Endothelial cell of umbilical vein (primary cell): ENCODE measurements around the gene ZDBF2. TPM values are rescaled to one million over a fixed set of nuclear protein-coding genes. Genes with fewer than 3 reads are reported as not detected.

Source experiments
- BruUV-seq: library from RNA; stranded (reverse); fragments of 400-500 nt; replicated peaks from 2 replicates; lab custom pipeline; 2021; lab: Mats Ljungman, UMichigan
- CTCF ChIA-PET: fragments of 300-600, 350-600 bp; sonication (Branson Sonifier 250); formaldehyde crosslinking; loops from one replicate; lab custom pipeline; 2021; ENCODE audit warnings: antibody characterized with exemption, inconsistent platforms; lab: Charles Lee
- POLR2A ChIA-PET: fragments of 300-600, 350-600 bp; sonication (Branson Sonifier 250); formaldehyde crosslinking; loops from one replicate; lab custom pipeline; 2021; ENCODE audit warnings: antibody characterized with exemption, inconsistent platforms; lab: Charles Lee
- DNase-seq: peaks from one replicate; pipeline ENCODE4 v3.0.0-alpha.2; 2011; ENCODE audit warnings: low read depth, low spot score
- FAIRE-seq: peaks from 2 replicates; lab custom pipeline; 2011; peaks lifted over from hg19 to GRCh38; lab: Jason Lieb, UNC
- H2AFZ ChIP-seq: 2 replicates; pipeline ENCODE4 v1.6.0; 2012; ENCODE audit warnings: low read depth, low read length, control low read depth, inconsistent platforms
- H3K27ac ChIP-seq: 2 replicates; pipeline ENCODE4 v1.5.1; 2011; ENCODE audit warnings: low read depth, mild to moderate bottlenecking, control low read depth, low read length, moderate library complexity; ENCODE audit not compliant: insufficient read depth
- H3K27me3 ChIP-seq, 2 experiments: 2 replicates each; pipeline versions ENCODE4 v1.6.0 to v1.6.1; 2011; ENCODE audit warnings: low read length in 2 of 2, mixed read lengths in 1 of 2; ENCODE audit not compliant: control insufficient read depth in 2 of 2, insufficient read depth in 2 of 2
- H3K36me3 ChIP-seq, 2 experiments: 2 replicates in 1 of 2; 3 replicates in 1 of 2; pipeline ENCODE4 v1.5.1; 2011; ENCODE audit warnings: low read length in 2 of 2, mild to moderate bottlenecking in 1 of 2, moderate library complexity in 1 of 2; ENCODE audit not compliant: control insufficient read depth in 2 of 2, insufficient read depth in 2 of 2; ENCODE audit errors: extremely low read depth in 1 of 2
- H3K4me1 ChIP-seq: 3 replicates; pipeline ENCODE4 v1.5.1; 2011; ENCODE audit warnings: mild to moderate bottlenecking, low read length; ENCODE audit not compliant: control insufficient read depth, insufficient read depth; ENCODE audit errors: extremely low read depth
- H3K4me2 ChIP-seq: 2 replicates; pipeline ENCODE4 v1.6.1; 2011; ENCODE audit warnings: low read length, control low read depth, mixed read lengths; ENCODE audit not compliant: insufficient read depth
- H3K4me3 ChIP-seq, 3 experiments: fragments of 200-600 bp in 1 of 3; sonication (generic), shearing (Covaris generic) in 1 of 3; replicated peaks in 1 of 3; 2 replicates each; pipeline ENCODE4 v1.5.1; 2011 to 2016; ENCODE audit warnings: control low read depth in 3 of 3, low read length in 3 of 3, mild to moderate bottlenecking in 2 of 3, inconsistent platforms in 1 of 3, low read depth in 1 of 3, moderate library complexity in 1 of 3; ENCODE audit not compliant: insufficient read depth in 1 of 3
- H3K79me2 ChIP-seq: 2 replicates; pipeline ENCODE4 v1.6.0; 2012; ENCODE audit warnings: low read length, inconsistent platforms; ENCODE audit not compliant: control insufficient read depth, insufficient read depth
- H3K9ac ChIP-seq: replicated peaks from 2 replicates; pipeline ENCODE3; 2011; ENCODE audit warnings: low read length, control low read depth; ENCODE audit not compliant: insufficient read depth; ENCODE audit errors: extremely low read depth
- H3K9me1 ChIP-seq: replicated peaks from 3 replicates; pipeline ENCODE4 v1.6.0; 2011; ENCODE audit warnings: mild to moderate bottlenecking, low read length; ENCODE audit not compliant: control insufficient read depth, insufficient read depth; ENCODE audit errors: extremely low read depth
- H3K9me3 ChIP-seq: replicated peaks from 2 replicates; pipeline ENCODE4 v1.5.1; 2012; ENCODE audit warnings: low read length, inconsistent platforms; ENCODE audit not compliant: control insufficient read depth, insufficient read depth
- H4K20me1 ChIP-seq: replicated peaks from 2 replicates; pipeline ENCODE3; 2011; ENCODE audit warnings: mild to moderate bottlenecking, low read length; ENCODE audit not compliant: control insufficient read depth, insufficient read depth; ENCODE audit errors: extremely low read depth
- EZH2 ChIP-seq: IDR thresholded peaks from 2 replicates; pipeline ENCODE4 v1.6.1; 2012; ENCODE audit warnings: borderline replicate concordance, low read depth, mild to moderate bottlenecking, moderate library complexity, low read length, inconsistent platforms; ENCODE audit not compliant: severe bottlenecking
- FOS ChIP-seq: IDR thresholded peaks from 2 replicates; pipeline ENCODE4 v1.6.1; 2011; ENCODE audit warnings: mild to moderate bottlenecking, low read length, moderate library complexity, borderline replicate concordance; ENCODE audit not compliant: insufficient read depth
- GATA2 ChIP-seq: IDR thresholded peaks from 2 replicates; pipeline ENCODE4 v1.7.0; 2011; ENCODE audit warnings: low read depth, mild to moderate bottlenecking, moderate library complexity, mixed read lengths, low read length; ENCODE audit not compliant: insufficient read length, insufficient read depth
- JUN ChIP-seq: IDR thresholded peaks from 2 replicates; pipeline ENCODE4 v1.6.1; 2011; ENCODE audit warnings: borderline replicate concordance, low read depth; ENCODE audit not compliant: insufficient read length, insufficient read depth
- MYC ChIP-seq: IDR thresholded peaks from one replicate; pipeline ENCODE4 v1.6.1; 2011; ENCODE audit warnings: mild to moderate bottlenecking, low read depth, low read length
- POLR2A ChIP-seq: IDR thresholded peaks from 2 replicates; pipeline ENCODE4 v1.6.1; 2012; ENCODE audit warnings: low read depth, mild to moderate bottlenecking, control low read depth, low read length
- POLR2AphosphoS5 ChIP-seq: IDR thresholded peaks from 2 replicates; pipeline ENCODE4 v1.6.1; 2012; ENCODE audit warnings: low read depth, mild to moderate bottlenecking, control low read depth, low read length, moderate library complexity; ENCODE audit not compliant: insufficient read depth
- dilution Hi-C: fragments of 300-500 bp; cut with MboI; formaldehyde crosslinking; loops from one replicate; pipeline ENCODE4 v1.15.0; 2019; ENCODE audit warnings: low sequenced_read_pairs; ENCODE audit not compliant: extremely low pct_ligation_motif_present
- intact Hi-C: fragments of 100-400 bp; cut with micrococcal nuclease; formaldehyde crosslinking; loops from one replicate; pipeline ENCODE4 v1.10.0; 2022
- polyA plus RNA-seq, 4 experiments: library from polyadenylated mRNA; depleted of rRNA in 3 of 4; stranded (reverse) in 3 of 4; unstranded in 1 of 4; fragments of >200 nt; gene quantifications; 2 replicates each; pipeline versions ENCODE4 v1.2.1 to v1.2.3, GENCODE V29; 2011 to 2012; ENCODE audit warnings: missing spikeins in 1 of 4
- total RNA-seq: library from RNA; stranded (reverse); gene quantifications from 2 replicates; pipeline ENCODE4 v1.2.3, GENCODE V29; 2021
- TF ChIP-seq, protein P1 (sequence below): IDR thresholded peaks from 2 replicates; pipeline ENCODE4 v1.6.1; 2011; ENCODE audit not compliant: insufficient read depth, insufficient read length
- TF ChIP-seq, protein P2 (sequence below), 2 donors: IDR thresholded peaks; 1 replicate in 1 of 2; 2 replicates in 1 of 2; pipeline ENCODE4 v1.5.1; 2011; ENCODE audit warnings: low read length in 2 of 2, mild to moderate bottlenecking in 2 of 2, moderate library complexity in 2 of 2, control low read depth in 1 of 2, inconsistent platforms in 1 of 2, low read depth in 1 of 2; ENCODE audit not compliant: insufficient read depth in 1 of 2; ENCODE audit errors: extremely low read depth in 1 of 2

ZDBF2 gene
- total and polyA plus RNA-seq, 2 donors (not counting 3 experiments of a cell fraction or from before 2014, with no cell fraction given): 1.3 to 9.6 TPM

DNA sequence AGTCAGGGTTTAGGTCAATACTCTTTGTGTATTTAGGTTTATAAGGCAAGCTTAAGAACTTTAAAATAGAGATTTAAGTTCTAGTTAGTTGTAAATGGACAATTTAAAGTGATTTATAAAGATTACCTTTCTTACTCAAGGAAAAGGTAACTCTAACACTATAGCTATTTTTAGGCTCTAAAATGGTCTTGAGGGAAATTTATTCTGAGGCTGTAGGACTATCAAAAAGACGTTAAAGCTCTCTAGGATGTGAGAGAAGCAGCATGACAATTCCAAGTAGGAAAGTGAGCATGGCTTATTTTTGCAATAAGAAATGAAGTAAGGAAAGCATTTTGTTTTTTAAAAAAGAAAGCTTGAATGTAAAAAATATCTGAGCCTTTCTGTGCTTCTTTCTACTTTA is 78.1 kb downstream of the ZDBF2 start:
- no peak for TF ChIP-seq JUN
- TF ChIP-seq POLR2A: no peak
- no peak for TF ChIP-seq POLR2AphosphoS5
- TF ChIP-seq, protein P1, sequence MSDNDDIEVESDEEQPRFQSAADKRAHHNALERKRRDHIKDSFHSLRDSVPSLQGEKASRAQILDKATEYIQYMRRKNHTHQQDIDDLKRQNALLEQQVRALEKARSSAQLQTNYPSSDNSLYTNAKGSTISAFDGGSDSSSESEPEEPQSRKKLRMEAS: no peak
- no peak for TF ChIP-seq GATA2
- no peak for TF ChIP-seq EZH2
- TF ChIP-seq FOS: no peak
- TF ChIP-seq, protein P2, sequence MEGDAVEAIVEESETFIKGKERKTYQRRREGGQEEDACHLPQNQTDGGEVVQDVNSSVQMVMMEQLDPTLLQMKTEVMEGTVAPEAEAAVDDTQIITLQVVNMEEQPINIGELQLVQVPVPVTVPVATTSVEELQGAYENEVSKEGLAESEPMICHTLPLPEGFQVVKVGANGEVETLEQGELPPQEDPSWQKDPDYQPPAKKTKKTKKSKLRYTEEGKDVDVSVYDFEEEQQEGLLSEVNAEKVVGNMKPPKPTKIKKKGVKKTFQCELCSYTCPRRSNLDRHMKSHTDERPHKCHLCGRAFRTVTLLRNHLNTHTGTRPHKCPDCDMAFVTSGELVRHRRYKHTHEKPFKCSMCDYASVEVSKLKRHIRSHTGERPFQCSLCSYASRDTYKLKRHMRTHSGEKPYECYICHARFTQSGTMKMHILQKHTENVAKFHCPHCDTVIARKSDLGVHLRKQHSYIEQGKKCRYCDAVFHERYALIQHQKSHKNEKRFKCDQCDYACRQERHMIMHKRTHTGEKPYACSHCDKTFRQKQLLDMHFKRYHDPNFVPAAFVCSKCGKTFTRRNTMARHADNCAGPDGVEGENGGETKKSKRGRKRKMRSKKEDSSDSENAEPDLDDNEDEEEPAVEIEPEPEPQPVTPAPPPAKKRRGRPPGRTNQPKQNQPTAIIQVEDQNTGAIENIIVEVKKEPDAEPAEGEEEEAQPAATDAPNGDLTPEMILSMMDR (IDR thresholded peaks at IDR 0.05; ENCODE audit: extremely low read depth in 1 of 2, insufficient read depth in 1 of 2, low read depth in 1 of 2, low read length in 2 of 2): no peak
- no peak for TF ChIP-seq MYC
- H4K20me1 ChIP-seq: no peaks in the 10 kb centered on the region
- FAIRE-seq (no peak), DNase-seq (no peak)
- H3K4me2 ChIP-seq: no peak overlapping the region
- ChIA-PET POLR2A (no interaction called here), CTCF (interaction anchor here (1.1 to 1.2 kb wide), 3 partner anchors 11 to 93 kb away, joined by 3 to 4 read pairs (median 3); no protein-coding TSS in a partner anchor)
- H3K79me2 ChIP-seq: no peaks in the 10 kb centered on the region
- no peak overlapping the region for H3K4me3 ChIP-seq
- peaks cover 0 to 3% of the 10 kb centered on the region in 2 experiments for H3K27me3 ChIP-seq
- H3K9me3 ChIP-seq: no peaks in the 10 kb centered on the region
- no peak overlapping the region for H3K9ac ChIP-seq
- H3K36me3 ChIP-seq: no peaks in the 10 kb centered on the region
- no TSS peak for BruUV-seq
- intact Hi-C loops: no loop called here
- dilution Hi-C loops: no loop called here
- H3K9me1 ChIP-seq: no peaks in the 10 kb centered on the region
- H3K27ac ChIP-seq: no peak overlapping the region
- no peaks in the 10 kb centered on the region for H3K4me1 ChIP-seq
- H2AFZ ChIP-seq: no peak overlapping the region
